ENCODE results near the gene SIL1.

- no peak for TF ChIP-seq CTCF (conservative IDR thresholded peaks at IDR 0.05; ENCODE audit: low read depth, low read length)
- TF ChIP-seq EZH2 (IDR thresholded peaks at IDR 0.05; ENCODE audit: borderline replicate concordance, low read depth, low read length, poor library complexity, severe bottlenecking) = no peak
These were observed 212.5 kb downstream of the SIL1 start for GRCh38 chr5:138985683-138986082.
